Measurements from ENCODE around the gene METTL25B. TPM values are rescaled to one million over a fixed set of nuclear protein-coding genes. Genes with fewer than 3 reads are reported as not detected.
A peak's percentile ranks its signal among the peaks of the same experiment; 100 is the strongest.

METTL25B gene
- total RNA-seq, 2 donors from 2014 or later = 33.0 to 37.4 TPM

- peak overlapping the region; percentile 97 to 100 for H3K27ac Mint-ChIP-seq
- DNase-seq (ENCODE audit: low spot score) (no peak), ATAC-seq (no peak)
- no peaks in the 10 kb centered on the region for H3K9me3 Mint-ChIP-seq
- no peaks in the 10 kb centered on the region for H3K27me3 Mint-ChIP-seq
- H3K4me1 Mint-ChIP-seq (ENCODE audit: low read depth in 2 of 2) = peaks cover 55 to 61% of the 10 kb centered on the region in 2 donors
- H3K4me3 Mint-ChIP-seq = no peak overlapping the region
- H3K36me3 Mint-ChIP-seq = peaks cover 16% of the 10 kb centered on the region
Measured at GRCh38 chr1:156743367-156744302, 15.4 kb downstream of the METTL25B start.

- DNase-seq (ENCODE audit: low spot score) (no peak), ATAC-seq (no peak)
- no peaks in the 10 kb centered on the region for H3K27me3 Mint-ChIP-seq
- peaks cover 62 to 65% of the 10 kb centered on the region in 2 donors for H3K4me1 Mint-ChIP-seq (ENCODE audit: low read depth in 2 of 2)
- peak overlapping the region; percentile 97 to 100 for H3K27ac Mint-ChIP-seq
- peaks cover 12% of the 10 kb centered on the region for H3K36me3 Mint-ChIP-seq
- H3K4me3 Mint-ChIP-seq = no peak overlapping the region
- no peaks in the 10 kb centered on the region for H3K9me3 Mint-ChIP-seq
Measured at GRCh38 chr1:156744344-156744743, 16.1 kb downstream of the METTL25B start.

GRCh38 chr1:156744786-156745419, 16.6 kb downstream of the METTL25B start:
- ATAC-seq (no peak), DNase-seq (ENCODE audit: low spot score) (no peak)
- Mint-ChIP-seq H3K36me3 (peaks cover 12% of the 10 kb centered on the region), H3K4me1 (ENCODE audit: low read depth in 2 of 2) (peaks cover 68 to 70% of the 10 kb centered on the region in 2 donors), H3K27me3 (no peaks in the 10 kb centered on the region), H3K9me3 (no peaks in the 10 kb centered on the region), H3K4me3 (no peak overlapping the region), H3K27ac (peak overlapping the region; percentile 97 to 100)

GRCh38 chr1:156745881-156746280, 17.6 kb downstream of the METTL25B start:
- H3K36me3 Mint-ChIP-seq = peaks cover 12% of the 10 kb centered on the region
- DNase-seq (ENCODE audit: low spot score) = no peak
- no peaks in the 10 kb centered on the region for H3K9me3 Mint-ChIP-seq
- peak overlapping the region; percentile 97 for H3K4me3 Mint-ChIP-seq
- H3K27ac Mint-ChIP-seq = peak overlapping the region; percentile 97 to 100
- H3K4me1 Mint-ChIP-seq (ENCODE audit: low read depth in 2 of 2) = peaks cover 68 to 72% of the 10 kb centered on the region in 2 donors
- no peaks in the 10 kb centered on the region for H3K27me3 Mint-ChIP-seq
- ATAC-seq = no peak

GRCh38 chr1:156746406-156746727, 18.1 kb downstream of the METTL25B start:
- peak overlapping the region; percentile 97 to 100 for H3K27ac Mint-ChIP-seq
- no peak for DNase-seq (ENCODE audit: low spot score)
- no peaks in the 10 kb centered on the region for H3K27me3 Mint-ChIP-seq
- peak overlapping the region; percentile 97 for H3K4me3 Mint-ChIP-seq
- no peak for ATAC-seq
- H3K36me3 Mint-ChIP-seq = peaks cover 12% of the 10 kb centered on the region
- no peaks in the 10 kb centered on the region for H3K9me3 Mint-ChIP-seq
- H3K4me1 Mint-ChIP-seq (ENCODE audit: low read depth in 2 of 2) = peaks cover 63 to 68% of the 10 kb centered on the region in 2 donors

GRCh38 chr1:156746728-156747631, 18.7 kb downstream of the METTL25B start:
- Mint-ChIP-seq H3K9me3 (no peaks in the 10 kb centered on the region), H3K4me3 (peak overlapping the region; percentile 97), H3K27ac (peak overlapping the region; percentile 97 to 100), H3K27me3 (no peaks in the 10 kb centered on the region), H3K4me1 (ENCODE audit: low read depth in 2 of 2) (peaks cover 58 to 64% of the 10 kb centered on the region in 2 donors), H3K36me3 (peaks cover 8% of the 10 kb centered on the region)
- ATAC-seq (peak; percentile 34 to 49), DNase-seq (ENCODE audit: low spot score) (peak; percentile 71)

GRCh38 chr1:156747742-156748669, 19.7 kb downstream of the METTL25B start:
- H3K36me3 Mint-ChIP-seq = peaks cover 4% of the 10 kb centered on the region
- DNase-seq (ENCODE audit: low spot score) = no peak
- ATAC-seq = no peak

GRCh38 chr1:156748670-156749418, 20.6 kb downstream of the METTL25B start:
- Mint-ChIP-seq H3K4me1 (ENCODE audit: low read depth in 2 of 2) (peaks cover 60 to 64% of the 10 kb centered on the region in 2 donors), H3K27ac (peak overlapping the region; percentile 97 to 100), H3K9me3 (no peaks in the 10 kb centered on the region), H3K27me3 (no peaks in the 10 kb centered on the region), H3K36me3 (peaks cover 4% of the 10 kb centered on the region), H3K4me3 (peak overlapping the region; percentile 97)
- peak; percentile 75 for DNase-seq (ENCODE audit: low spot score)
- ATAC-seq = no peak

More at GRCh38 chr1:156747742-156748669, 19.7 kb downstream of the METTL25B start:
- no peaks in the 10 kb centered on the region for H3K9me3 Mint-ChIP-seq
- peak overlapping the region; percentile 97 to 100 for H3K27ac Mint-ChIP-seq
- no peaks in the 10 kb centered on the region for H3K27me3 Mint-ChIP-seq
- peaks cover 62 to 63% of the 10 kb centered on the region in 2 donors for H3K4me1 Mint-ChIP-seq (ENCODE audit: low read depth in 2 of 2)
- H3K4me3 Mint-ChIP-seq = peak overlapping the region; percentile 97

- Mint-ChIP-seq H3K27me3 (no peaks in the 10 kb centered on the region), H3K4me1 (ENCODE audit: low read depth in 2 of 2) (peaks cover 57 to 64% of the 10 kb centered on the region in 2 donors), H3K36me3 (peaks cover 4% of the 10 kb centered on the region), H3K9me3 (no peaks in the 10 kb centered on the region), H3K4me3 (peak overlapping the region; percentile 97), H3K27ac (peak overlapping the region; percentile 97 to 100)
- ATAC-seq = no peak
- no peak for DNase-seq (ENCODE audit: low spot score)
Measured at GRCh38 chr1:156749419-156750118, 21.3 kb downstream of the METTL25B start.

GRCh38 chr1:156750191-156750672, 22.0 kb downstream of the METTL25B start:
- peak overlapping the region; percentile 97 for H3K4me3 Mint-ChIP-seq
- H3K36me3 Mint-ChIP-seq = peaks cover 4% of the 10 kb centered on the region
- no peaks in the 10 kb centered on the region for H3K9me3 Mint-ChIP-seq
- peaks cover 59 to 62% of the 10 kb centered on the region in 2 donors for H3K4me1 Mint-ChIP-seq (ENCODE audit: low read depth in 2 of 2)
- H3K27me3 Mint-ChIP-seq = no peaks in the 10 kb centered on the region
- ATAC-seq (no peak), DNase-seq (ENCODE audit: low spot score) (no peak)
- peak overlapping the region; percentile 97 to 100 for H3K27ac Mint-ChIP-seq

GRCh38 chr1:156750711-156751450, 22.6 kb downstream of the METTL25B start:
- Mint-ChIP-seq H3K9me3 (no peaks in the 10 kb centered on the region), H3K36me3 (peaks cover 4% of the 10 kb centered on the region), H3K27me3 (no peaks in the 10 kb centered on the region), H3K27ac (peak overlapping the region; percentile 97 to 100), H3K4me1 (ENCODE audit: low read depth in 2 of 2) (peaks cover 52 to 56% of the 10 kb centered on the region in 2 donors), H3K4me3 (peak overlapping the region; percentile 97)
- ATAC-seq (peak; percentile 24 to 34), DNase-seq (ENCODE audit: low spot score) (no peak)

Data from natural killer cell treated with Interleukin-12 subunit alpha and Interleukin-12 subunit beta and Interleukin-15 and Interleukin-18, amount 100 ng/mL, for 72 hours (primary cell).